ENCODE results near the gene LRRC55.

The LRRC55 gene

GRCh38 chr11:57192316-57192715, 10.6 kb downstream of the LRRC55 start:
- DNase-seq (ENCODE audit: low read depth, low spot score): no peak
- in situ Hi-C loops (cut with HindIII; ENCODE audit: low sequenced_read_pairs): no loop called here
- TF ChIP-seq CTCF (IDR thresholded peaks at IDR 0.05; ENCODE audit: low read depth, low read length): no peak
- H3K4me3 ChIP-seq (ENCODE audit: low read depth, low read length): no peak overlapping the region

- in situ Hi-C loops (cut with HindIII; ENCODE audit: low sequenced_read_pairs): no loop called here
- H3K4me3 ChIP-seq (ENCODE audit: low read depth, low read length): no peak overlapping the region
- no peak for TF ChIP-seq CTCF (IDR thresholded peaks at IDR 0.05; ENCODE audit: low read depth, low read length)
- DNase-seq (ENCODE audit: low read depth, low spot score): no peak
Observed at GRCh38 chr11:57196596-57196995, 14.8 kb downstream of the LRRC55 start.

GRCh38 chr11:57197762-57198161, 16.0 kb downstream of the LRRC55 start:
- no peak overlapping the region for H3K4me3 ChIP-seq (ENCODE audit: low read depth, low read length)
- in situ Hi-C loops (cut with HindIII; ENCODE audit: low sequenced_read_pairs): no loop called here
- DNase-seq (ENCODE audit: low read depth, low spot score): no peak
- no peak for TF ChIP-seq CTCF (IDR thresholded peaks at IDR 0.05; ENCODE audit: low read depth, low read length)

- no peak for DNase-seq (ENCODE audit: low read depth, low spot score)
- in situ Hi-C loops (cut with HindIII; ENCODE audit: low sequenced_read_pairs): no loop called here
- no peak overlapping the region for H3K4me3 ChIP-seq (ENCODE audit: low read depth, low read length)
- no peak for TF ChIP-seq CTCF (IDR thresholded peaks at IDR 0.05; ENCODE audit: low read depth, low read length)
Observed at GRCh38 chr11:57199330-57199729, 17.6 kb downstream of the LRRC55 start.

GRCh38 chr11:57200917-57201316, 19.2 kb downstream of the LRRC55 start:
- no peak for TF ChIP-seq CTCF (IDR thresholded peaks at IDR 0.05; ENCODE audit: low read depth, low read length)
- no peak overlapping the region for H3K4me3 ChIP-seq (ENCODE audit: low read depth, low read length)
- in situ Hi-C loops (cut with HindIII; ENCODE audit: low sequenced_read_pairs): no loop called here
- DNase-seq (ENCODE audit: low read depth, low spot score): no peak

- no peak overlapping the region for H3K4me3 ChIP-seq (ENCODE audit: low read depth, low read length)
- in situ Hi-C loops (cut with HindIII; ENCODE audit: low sequenced_read_pairs): no loop called here
- no peak for DNase-seq (ENCODE audit: low read depth, low spot score)
- no peak for TF ChIP-seq CTCF (IDR thresholded peaks at IDR 0.05; ENCODE audit: low read depth, low read length)
Observed at GRCh38 chr11:57202281-57202680, 20.5 kb downstream of the LRRC55 start.

GRCh38 chr11:57203359-57203758, 21.6 kb downstream of the LRRC55 start:
- H3K4me3 ChIP-seq (ENCODE audit: low read depth, low read length): no peak overlapping the region
- TF ChIP-seq CTCF (IDR thresholded peaks at IDR 0.05; ENCODE audit: low read depth, low read length): no peak
- in situ Hi-C loops (cut with HindIII; ENCODE audit: low sequenced_read_pairs): no loop called here
- DNase-seq (ENCODE audit: low read depth, low spot score): no peak

Data from astrocyte of the spinal cord (primary cell).